ENCODE measurements around the gene NTMT1. TPM values are rescaled to one million over a fixed set of nuclear protein-coding genes. Genes with fewer than 3 reads are reported as not detected.
A peak's percentile ranks its signal among the peaks of the same experiment; 100 is the strongest.

NTMT1 gene
- total RNA-seq, 1 experiment from 2014 or later = 99.2 TPM

GRCh38 chr9:129673602-129674001, 47.6 kb downstream of the NTMT1 start:
- no peaks in the 10 kb centered on the region for H3K36me3 ChIP-seq
- H3K4me3 ChIP-seq = no peak overlapping the region
- H3K27me3 ChIP-seq = no peaks in the 10 kb centered on the region
- no peaks in the 10 kb centered on the region for H3K9me3 ChIP-seq
- no peak for DNase-seq

- Histone ChIP-seq H3K36me3 (no peaks in the 10 kb centered on the region), H3K27me3 (no peaks in the 10 kb centered on the region), H3K9me3 (no peaks in the 10 kb centered on the region), H3K4me3 (no peak overlapping the region)
- DNase-seq = no peak
These were observed 48.3 kb downstream of the NTMT1 start for GRCh38 chr9:129674229-129674628.

GRCh38 chr9:129675620-129676019, 49.7 kb downstream of the NTMT1 start:
- H3K4me3 ChIP-seq = no peak overlapping the region

GRCh38 chr9:129676287-129676686, 50.3 kb downstream of the NTMT1 start:
- Histone ChIP-seq H3K9me3 (no peaks in the 10 kb centered on the region), H3K36me3 (no peaks in the 10 kb centered on the region), H3K27me3 (no peaks in the 10 kb centered on the region), H3K4me3 (no peak overlapping the region)
- no peak for DNase-seq

More at GRCh38 chr9:129675620-129676019, 49.7 kb downstream of the NTMT1 start:
- no peaks in the 10 kb centered on the region for H3K36me3 ChIP-seq
- DNase-seq = no peak
- no peaks in the 10 kb centered on the region for H3K27me3 ChIP-seq
- no peaks in the 10 kb centered on the region for H3K9me3 ChIP-seq

- H3K27me3 ChIP-seq = no peaks in the 10 kb centered on the region
- no peak overlapping the region for H3K4me3 ChIP-seq
- no peak for DNase-seq
- no peaks in the 10 kb centered on the region for H3K36me3 ChIP-seq
- no peaks in the 10 kb centered on the region for H3K9me3 ChIP-seq
These were observed 51.0 kb downstream of the NTMT1 start for GRCh38 chr9:129676975-129677374.

GRCh38 chr9:129677456-129677855, 51.5 kb downstream of the NTMT1 start:
- DNase-seq = no peak
- Histone ChIP-seq H3K4me3 (no peak overlapping the region), H3K36me3 (no peaks in the 10 kb centered on the region), H3K9me3 (no peaks in the 10 kb centered on the region), H3K27me3 (no peaks in the 10 kb centered on the region)

- DNase-seq = no peak
- Histone ChIP-seq H3K27me3 (no peaks in the 10 kb centered on the region), H3K9me3 (no peaks in the 10 kb centered on the region), H3K4me3 (no peak overlapping the region), H3K36me3 (no peaks in the 10 kb centered on the region)
These were observed 52.9 kb downstream of the NTMT1 start for GRCh38 chr9:129678844-129679243.

- Histone ChIP-seq H3K36me3 (0 out of 2 replicates have a peak, but pooled peaks cover under 1% of the 10 kb centered on the region), H3K4me3 (no peak overlapping the region), H3K9me3 (no peaks in the 10 kb centered on the region), H3K27me3 (no peaks in the 10 kb centered on the region)
- no peak for DNase-seq
These were observed 53.6 kb downstream of the NTMT1 start for GRCh38 chr9:129679537-129679936.

GRCh38 chr9:129681924-129682323, 56.0 kb downstream of the NTMT1 start:
- Histone ChIP-seq H3K36me3 (0 out of 2 replicates have a peak, but pooled peaks cover 2% of the 10 kb centered on the region), H3K4me3 (no peak overlapping the region), H3K27me3 (no peaks in the 10 kb centered on the region), H3K9me3 (no peaks in the 10 kb centered on the region)
- no peak for DNase-seq

GRCh38 chr9:129682381-129682780, 56.4 kb downstream of the NTMT1 start:
- DNase-seq = no peak
- Histone ChIP-seq H3K27me3 (no peaks in the 10 kb centered on the region), H3K4me3 (no peak overlapping the region), H3K36me3 (0 out of 2 replicates have a peak, but pooled peaks cover 2% of the 10 kb centered on the region), H3K9me3 (no peaks in the 10 kb centered on the region)

GRCh38 chr9:129685220-129685932, 59.4 kb downstream of the NTMT1 start:
- 0 out of 2 replicates have a peak, but pooled peaks cover 2% of the 10 kb centered on the region for H3K36me3 ChIP-seq
- DNase-seq = peak; percentile 87
- H3K4me3 ChIP-seq = no peak overlapping the region
- no peaks in the 10 kb centered on the region for H3K27me3 ChIP-seq
- no peaks in the 10 kb centered on the region for H3K9me3 ChIP-seq

Other genes starting within 250 kb of the NTMT1 start
- gene C9orf50, start 5.1 kb upstream of the NTMT1 start, total RNA-seq (2014; rRNA removed; shearing (Covaris generic); ENCODE audit: low replicate concordance) = not detected in 2 replicates
- gene ASB6, start 16.0 kb downstream of the NTMT1 start, total RNA-seq (2014; rRNA removed; shearing (Covaris generic); ENCODE audit: low replicate concordance) = 11.1 and 24.4 TPM in 2 replicates
- gene PRRX2, start 39.5 kb downstream of the NTMT1 start, total RNA-seq (2014; rRNA removed; shearing (Covaris generic); ENCODE audit: low replicate concordance) = 20.1 and 38.4 TPM in 2 replicates
- gene PTGES, start 126.9 kb downstream of the NTMT1 start, total RNA-seq (2014; rRNA removed; shearing (Covaris generic); ENCODE audit: low replicate concordance) = 0.23 TPM in 1 of 2 replicates, not detected in the other
- gene TOR1B, start 177.0 kb downstream of the NTMT1 start, total RNA-seq (2014; rRNA removed; shearing (Covaris generic); ENCODE audit: low replicate concordance) = 31.8 and 43.6 TPM in 2 replicates
- 30.1 and 32.1 TPM in 2 replicates for gene TOR1A, start 198.0 kb downstream of the NTMT1 start, total RNA-seq (2014; rRNA removed; shearing (Covaris generic); ENCODE audit: low replicate concordance)
- gene C9orf78, start 209.1 kb downstream of the NTMT1 start, total RNA-seq (2014; rRNA removed; shearing (Covaris generic); ENCODE audit: low replicate concordance) = 48.7 and 116 TPM in 2 replicates
- 6.2 and 10.2 TPM in 2 replicates for gene USP20, start 209.3 kb downstream of the NTMT1 start, total RNA-seq (2014; rRNA removed; shearing (Covaris generic); ENCODE audit: low replicate concordance)